Activated CD4-positive, alpha-beta T cell treated with anti-CD3 and anti-CD28 coated beads, Interleukin-2, amount 10 ng/mL, durations not matched to agents 7 days and 5 days (primary cell): ENCODE results near the gene SLC4A5. TPM values are rescaled to one million over a fixed set of nuclear protein-coding genes. Genes with fewer than 3 reads are reported as not detected.
"Not testable (repeated sequence)": the region's sequence is repeated elsewhere in the genome, so short reads cannot be mapped to it uniquely, and the experiment has no call there.

Experiments used
- CTCF ChIA-PET: fragments of 350-600 bp; sonication (Branson Sonifier 250); formaldehyde crosslinking; loops from one replicate; lab custom pipeline; 2021; ENCODE audit warnings: antibody characterized with exemption; lab: Charles Lee
- POLR2A ChIA-PET: fragments of 350-600 bp; sonication (Branson Sonifier 250); formaldehyde crosslinking; loops from one replicate; lab custom pipeline; 2021; ENCODE audit warnings: antibody characterized with exemption; lab: Charles Lee
- DNase-seq: peaks from one replicate; pipeline ENCODE4 v3.0.0-alpha.2; 2020
- H3K27ac Mint-ChIP-seq: one replicate; pipeline ENCODE4 v1.8.0; 2021; ENCODE audit warnings: mild to moderate bottlenecking, moderate library complexity, mixed read lengths
- H3K27me3 Mint-ChIP-seq: one replicate; pipeline ENCODE4 v1.8.0; 2021; ENCODE audit warnings: mixed read lengths
- H3K36me3 Mint-ChIP-seq: one replicate; pipeline ENCODE4 v1.8.0; 2021; ENCODE audit warnings: low read depth, mixed read lengths
- H3K4me1 Mint-ChIP-seq: one replicate; pipeline ENCODE4 v1.8.0; 2021; ENCODE audit warnings: mixed read lengths
- H3K4me3 Mint-ChIP-seq: one replicate; pipeline ENCODE4 v1.8.0; 2021; ENCODE audit warnings: mild to moderate bottlenecking, moderate library complexity, mixed read lengths
- H3K9me3 Mint-ChIP-seq: one replicate; pipeline ENCODE4 v1.8.0; 2021; ENCODE audit warnings: mixed read lengths
- total RNA-seq, 2 experiments: library from RNA; stranded (reverse); gene quantifications; one replicate each; pipeline ENCODE4 v1.2.3, GENCODE V29; 2021

The SLC4A5 gene
- total RNA-seq, 2 experiments from 2014 or later, result 3.0 to 4.3 TPM

GRCh38 chr2:74215771-74216170 lies 127.4 kb downstream of the SLC4A5 start:
- POLR2A ChIA-PET, H3K4me1 Mint-ChIP-seq, H3K27ac Mint-ChIP-seq, H3K9me3 Mint-ChIP-seq, DNase-seq, H3K27me3 Mint-ChIP-seq, H3K4me3 Mint-ChIP-seq: not testable (repeated sequence)
- H3K36me3 Mint-ChIP-seq, result peaks cover 36% of the 10 kb centered on the region
- CTCF ChIA-PET, result interaction anchor here (0.8 to 1.8 kb wide), 8 partner anchors 9 to 118 kb away, joined by 3 to 8 read pairs (median 3); partner anchors contain the start of gene MTHFD2

- ChIA-PET CTCF (interaction anchor here (1.2 kb wide), 1 partner anchor 8 kb away, joined by 3 read pairs; no protein-coding TSS in a partner anchor), POLR2A (no interaction called here)
- no peak overlapping the region for H3K27ac Mint-ChIP-seq
- no peaks in the 10 kb centered on the region for H3K27me3 Mint-ChIP-seq
- peaks cover 52% of the 10 kb centered on the region for H3K36me3 Mint-ChIP-seq
- DNase-seq, result no peak
- H3K4me3 Mint-ChIP-seq, result no peak overlapping the region
- H3K4me1 Mint-ChIP-seq, result peaks cover 18% of the 10 kb centered on the region
- H3K9me3 Mint-ChIP-seq, result no peaks in the 10 kb centered on the region
Measured at GRCh38 chr2:74212702-74213410, 130.4 kb downstream of the SLC4A5 start.

GRCh38 chr2:74206180-74206688 lies 137.0 kb downstream of the SLC4A5 start:
- CTCF ChIA-PET, result interaction anchor here (0.9 to 2.6 kb wide), 7 partner anchors 10 to 185 kb away, joined by 3 to 26 read pairs (median 8); partner anchors contain the start of gene MOB1A
- Mint-ChIP-seq H3K4me3 (peak overlapping the region; percentile 64), H3K9me3 (no peaks in the 10 kb centered on the region), H3K27me3 (no peaks in the 10 kb centered on the region), H3K4me1 (peaks cover 73% of the 10 kb centered on the region), H3K27ac (peak overlapping the region; percentile 94), H3K36me3 (peaks cover 77% of the 10 kb centered on the region)
- POLR2A ChIA-PET, result interaction anchor here (0.6 to 0.9 kb wide), 2 partner anchors 28 to 339 kb away, joined by 3 read pairs; partner anchors contain the start of gene MOB1A
- DNase-seq, result peak; percentile 50

- no peaks in the 10 kb centered on the region for H3K9me3 Mint-ChIP-seq
- H3K4me3 Mint-ChIP-seq, result peak overlapping the region; percentile 64
- H3K36me3 Mint-ChIP-seq, result peaks cover 75% of the 10 kb centered on the region
- peaks cover 75% of the 10 kb centered on the region for H3K4me1 Mint-ChIP-seq
- no peaks in the 10 kb centered on the region for H3K27me3 Mint-ChIP-seq
- H3K27ac Mint-ChIP-seq, result peak overlapping the region; percentile 94
- ChIA-PET POLR2A (interaction anchor here (0.6 to 0.9 kb wide), 2 partner anchors 27 to 340 kb away, joined by 3 read pairs; partner anchors contain the start of gene MOB1A), CTCF (interaction anchor here (0.9 to 2.6 kb wide), 8 partner anchors 8 to 186 kb away, joined by 3 to 26 read pairs (median 6); partner anchors contain the start of gene MOB1A)
- peak; percentile 42 for DNase-seq
Measured at GRCh38 chr2:74205596-74205995, 137.6 kb downstream of the SLC4A5 start.

- no peaks in the 10 kb centered on the region for H3K9me3 Mint-ChIP-seq
Measured at GRCh38 chr2:74205113-74205512, 138.1 kb downstream of the SLC4A5 start.

GRCh38 chr2:74204436-74204835 lies 138.8 kb downstream of the SLC4A5 start:
- Mint-ChIP-seq H3K4me1 (peaks cover 82% of the 10 kb centered on the region), H3K27me3 (no peaks in the 10 kb centered on the region)

More at GRCh38 chr2:74205113-74205512, 138.1 kb downstream of the SLC4A5 start:
- Mint-ChIP-seq H3K4me3 (peak overlapping the region; percentile 64), H3K27me3 (no peaks in the 10 kb centered on the region), H3K27ac (peak overlapping the region; percentile 94), H3K36me3 (peaks cover 75% of the 10 kb centered on the region), H3K4me1 (peaks cover 80% of the 10 kb centered on the region)
- POLR2A ChIA-PET, result interaction anchor here (0.9 kb wide), 1 partner anchor 27 kb away, joined by 3 read pairs; the partner anchor contains the start of gene MOB1A
- CTCF ChIA-PET, result interaction anchor here (0.6 to 2.6 kb wide), 9 partner anchors 9 to 194 kb away, joined by 3 to 26 read pairs (median 4); partner anchors contain the start of gene MOB1A
- DNase-seq, result no peak

GRCh38 chr2:74201596-74201995 lies 141.6 kb downstream of the SLC4A5 start:
- ChIA-PET POLR2A (no interaction called here), CTCF (interaction anchor here (0.6 to 1.2 kb wide), 5 partner anchors 9 to 23 kb away, joined by 3 to 4 read pairs (median 3); partner anchors contain the start of gene MOB1A)
- peaks cover 83% of the 10 kb centered on the region for H3K4me1 Mint-ChIP-seq

More at GRCh38 chr2:74204436-74204835, 138.8 kb downstream of the SLC4A5 start:
- ChIA-PET CTCF (interaction anchor here (0.6 to 2.5 kb wide), 6 partner anchors 9 to 194 kb away, joined by 3 to 9 read pairs (median 4); no protein-coding TSS in a partner anchor), POLR2A (no interaction called here)
- no peaks in the 10 kb centered on the region for H3K9me3 Mint-ChIP-seq
- DNase-seq, result no peak
- H3K4me3 Mint-ChIP-seq, result no peak overlapping the region
- H3K36me3 Mint-ChIP-seq, result peaks cover 72% of the 10 kb centered on the region
- peak overlapping the region; percentile 94 for H3K27ac Mint-ChIP-seq

GRCh38 chr2:74201196-74201595 lies 142.0 kb downstream of the SLC4A5 start:
- ChIA-PET POLR2A (no interaction called here), CTCF (interaction anchor here (0.7 to 6.1 kb wide), 4 partner anchors 9 to 18 kb away, joined by 3 to 83 read pairs (median 4); partner anchors contain the start of gene MOB1A)
- Mint-ChIP-seq H3K36me3 (peaks cover 50% of the 10 kb centered on the region), H3K9me3 (no peaks in the 10 kb centered on the region), H3K27me3 (no peaks in the 10 kb centered on the region), H3K27ac (peak overlapping the region; percentile 98), H3K4me1 (peaks cover 79% of the 10 kb centered on the region), H3K4me3 (peak overlapping the region; percentile 92)
- DNase-seq, result no peak

More at GRCh38 chr2:74201596-74201995, 141.6 kb downstream of the SLC4A5 start:
- no peak for DNase-seq
- Mint-ChIP-seq H3K27me3 (no peaks in the 10 kb centered on the region), H3K9me3 (no peaks in the 10 kb centered on the region), H3K36me3 (peaks cover 54% of the 10 kb centered on the region), H3K4me3 (peak overlapping the region; percentile 92), H3K27ac (peak overlapping the region; percentile 65)

GRCh38 chr2:74199871-74200305 lies 143.3 kb downstream of the SLC4A5 start:
- CTCF ChIA-PET, result interaction anchor here (0.6 to 6.1 kb wide), 10 partner anchors 8 to 423 kb away, joined by 3 to 83 read pairs (median 3); partner anchors contain the start of genes BOLA3, MOB1A, MOGS and MRPL53
- peak overlapping the region; percentile 98 for H3K27ac Mint-ChIP-seq
- no peak for DNase-seq
- peak overlapping the region; percentile 92 for H3K4me3 Mint-ChIP-seq
- H3K36me3 Mint-ChIP-seq, result peaks cover 39% of the 10 kb centered on the region
- POLR2A ChIA-PET, result interaction anchor here (4.2 kb wide), 1 partner anchor 21 kb away, joined by 28 read pairs; the partner anchor contains the start of gene MOB1A
- no peaks in the 10 kb centered on the region for H3K9me3 Mint-ChIP-seq
- no peaks in the 10 kb centered on the region for H3K27me3 Mint-ChIP-seq
- H3K4me1 Mint-ChIP-seq, result peaks cover 66% of the 10 kb centered on the region

GRCh38 chr2:74199275-74199701 lies 143.9 kb downstream of the SLC4A5 start:
- Mint-ChIP-seq H3K4me1 (peaks cover 60% of the 10 kb centered on the region), H3K36me3 (peaks cover 33% of the 10 kb centered on the region), H3K4me3 (peak overlapping the region; percentile 92), H3K27ac (peak overlapping the region; percentile 98), H3K27me3 (no peaks in the 10 kb centered on the region), H3K9me3 (no peaks in the 10 kb centered on the region)
- CTCF ChIA-PET, result interaction anchor here (0.6 to 6.1 kb wide), 13 partner anchors 9 to 295 kb away, joined by 3 to 83 read pairs (median 3); partner anchors contain the start of genes BOLA3, MOB1A and MRPL53
- POLR2A ChIA-PET, result interaction anchor here (4.2 kb wide), 1 partner anchor 21 kb away, joined by 28 read pairs; the partner anchor contains the start of gene MOB1A
- no peak for DNase-seq

- peak; percentile 92 for DNase-seq
- CTCF ChIA-PET, result interaction anchor here (0.6 to 6.1 kb wide), 11 partner anchors 9 to 294 kb away, joined by 3 to 83 read pairs (median 4); partner anchors contain the start of genes BOLA3 and MOB1A
- H3K27ac Mint-ChIP-seq, result peak within 1 kb of the TSS; percentile 98
- H3K4me1 Mint-ChIP-seq, result peaks cover 55% of the 10 kb centered on the region
- POLR2A ChIA-PET, result interaction anchor here (4.2 kb wide), 1 partner anchor 20 kb away, joined by 28 read pairs; the partner anchor contains the start of gene MOB1A
- H3K36me3 Mint-ChIP-seq, result peaks cover 28% of the 10 kb centered on the region
- no peaks in the 10 kb centered on the region for H3K9me3 Mint-ChIP-seq
- no peaks in the 10 kb centered on the region for H3K27me3 Mint-ChIP-seq
- H3K4me3 Mint-ChIP-seq, result peak within 1 kb of the TSS; percentile 92
Measured at GRCh38 chr2:74198461-74199274, 144.5 kb downstream of the SLC4A5 start, which contains the start of gene MTHFD2. Gene MTHFD2, plus strand, starts transcription at chr2:74198615. Its CDS starts 27 bp downstream, at chr2:74198642.
